PC-3 (cell line): ENCODE results near the gene NAA38. TPM values are rescaled to one million over a fixed set of nuclear protein-coding genes. Genes with fewer than 3 reads are reported as not detected.

Experiments
- ATAC-seq: fragments of 200-7000 bp; cut with Tn5 transposase; 2 replicates; pipeline ENCODE4 v1.9.1; 2020; ENCODE audit warnings: mild to moderate bottlenecking, moderate library complexity
- BruUV-seq: library from RNA; stranded (reverse); fragments of 400-500 nt; replicated peaks from 2 replicates; lab custom pipeline; 2021; lab: Mats Ljungman, UMichigan
- CTCF ChIA-PET: fragments of 300-600 bp; sonication (Branson Sonifier 250); formaldehyde crosslinking; loops from one replicate; lab custom pipeline; 2022; ENCODE audit warnings: antibody characterized with exemption; lab: Charles Lee
- POLR2A ChIA-PET: fragments of 300-600 bp; sonication (Branson Sonifier 250); formaldehyde crosslinking; loops from one replicate; lab custom pipeline; 2022; ENCODE audit warnings: antibody characterized with exemption; ENCODE audit not compliant: unreplicated experiment; lab: Charles Lee
- DNase-seq: peaks from one replicate; pipeline ENCODE4 v3.0.0-alpha.2; 2015
- H2AFZ ChIP-seq: fragments of 300-600 bp; sonication (generic); 2 replicates; pipeline ENCODE4 v1.6.0; 2016; ENCODE audit warnings: antibody characterized with exemption, low read length
- H3F3A ChIP-seq: fragments of 300-600 bp; sonication (generic); one replicate; pipeline ENCODE4 v1.6.0; 2017; ENCODE audit warnings: antibody characterized with exemption, low read length, control low read depth, mild to moderate bottlenecking; ENCODE audit not compliant: unreplicated experiment
- H3K27ac ChIP-seq: fragments of 300-600 bp; sonication (generic); 2 replicates; pipeline ENCODE4 v1.5.1; 2016; ENCODE audit warnings: mild to moderate bottlenecking, low read length
- H3K27me3 ChIP-seq: fragments of 300-600 bp; sonication (generic); 2 replicates; pipeline ENCODE4 v1.6.1; 2016; ENCODE audit warnings: low read length, mixed read lengths
- H3K36me3 ChIP-seq: fragments of 300-600 bp; sonication (generic); 2 replicates; pipeline ENCODE4 v1.6.1; 2016; ENCODE audit warnings: low read depth, mixed run types, low read length, mixed read lengths
- H3K4me1 ChIP-seq: fragments of 300-600 bp; sonication (generic); 2 replicates; pipeline ENCODE4 v1.5.1; 2016; ENCODE audit warnings: low read length; ENCODE audit not compliant: insufficient read depth
- H3K4me2 ChIP-seq: fragments of 300-600 bp; sonication (generic); 2 replicates; pipeline ENCODE4 v1.6.0; 2016; ENCODE audit warnings: low read length
- H3K4me3 ChIP-seq: fragments of 300-600 bp; sonication (generic); 2 replicates; pipeline ENCODE4 v1.5.1; 2016; ENCODE audit warnings: mild to moderate bottlenecking, low read length, mixed read lengths
- H3K79me2 ChIP-seq: fragments of 300-600 bp; sonication (generic); 2 replicates; pipeline ENCODE4 v1.6.1; 2017; ENCODE audit warnings: low read length, mixed read lengths
- H3K9ac ChIP-seq: fragments of 300-600 bp; sonication (generic); 2 replicates; pipeline ENCODE4 v1.6.0; 2016; ENCODE audit warnings: mild to moderate bottlenecking, low read length
- H3K9me2 ChIP-seq: fragments of 300-600 bp; sonication (generic); replicated peaks from 2 replicates; pipeline ENCODE4 v1.6.1; 2016; ENCODE audit warnings: mixed run types, low read length, mixed read lengths
- H3K9me3 ChIP-seq: fragments of 300-600 bp; sonication (generic); 2 replicates; pipeline ENCODE4 v1.6.1; 2016; ENCODE audit warnings: low read length, mixed read lengths
- H4K20me1 ChIP-seq: fragments of 300-600 bp; sonication (generic); 2 replicates; pipeline ENCODE4 v1.6.1; 2016; ENCODE audit warnings: low read length, mixed read lengths
- CTCF ChIP-seq: fragments of 300-600 bp; sonication (generic); conservative IDR thresholded peaks from 2 replicates; pipeline ENCODE4 v1.5.1; 2017; ENCODE audit warnings: antibody characterized with exemption, low read depth, mild to moderate bottlenecking, low read length
- EZH2 ChIP-seq: fragments of 300-600 bp; sonication (generic); IDR thresholded peaks from one replicate; pipeline ENCODE4 v1.6.1; 2017; ENCODE audit warnings: antibody characterized with exemption, mild to moderate bottlenecking, low read length; ENCODE audit not compliant: unreplicated experiment
- EZH2phosphoT487 ChIP-seq: fragments of 300-600 bp; sonication (generic); IDR thresholded peaks from 2 replicates; pipeline ENCODE4 v1.6.1; 2018; ENCODE audit warnings: mild to moderate bottlenecking, antibody characterized with exemption, low read length, borderline replicate concordance
- intact Hi-C: fragments of 100-400 bp; cut with micrococcal nuclease; formaldehyde crosslinking; loops from 2 replicates; pipeline ENCODE4 v1.9.0; 2023
- total RNA-seq: library from RNA; depleted of rRNA; stranded (reverse); fragments of >200 nt; gene quantifications from 2 replicates; pipeline ENCODE4 v1.2.3, GENCODE V29; 2014

NAA38 gene
- total RNA-seq, 1 experiment from 2014 or later = 403 TPM

DNA sequence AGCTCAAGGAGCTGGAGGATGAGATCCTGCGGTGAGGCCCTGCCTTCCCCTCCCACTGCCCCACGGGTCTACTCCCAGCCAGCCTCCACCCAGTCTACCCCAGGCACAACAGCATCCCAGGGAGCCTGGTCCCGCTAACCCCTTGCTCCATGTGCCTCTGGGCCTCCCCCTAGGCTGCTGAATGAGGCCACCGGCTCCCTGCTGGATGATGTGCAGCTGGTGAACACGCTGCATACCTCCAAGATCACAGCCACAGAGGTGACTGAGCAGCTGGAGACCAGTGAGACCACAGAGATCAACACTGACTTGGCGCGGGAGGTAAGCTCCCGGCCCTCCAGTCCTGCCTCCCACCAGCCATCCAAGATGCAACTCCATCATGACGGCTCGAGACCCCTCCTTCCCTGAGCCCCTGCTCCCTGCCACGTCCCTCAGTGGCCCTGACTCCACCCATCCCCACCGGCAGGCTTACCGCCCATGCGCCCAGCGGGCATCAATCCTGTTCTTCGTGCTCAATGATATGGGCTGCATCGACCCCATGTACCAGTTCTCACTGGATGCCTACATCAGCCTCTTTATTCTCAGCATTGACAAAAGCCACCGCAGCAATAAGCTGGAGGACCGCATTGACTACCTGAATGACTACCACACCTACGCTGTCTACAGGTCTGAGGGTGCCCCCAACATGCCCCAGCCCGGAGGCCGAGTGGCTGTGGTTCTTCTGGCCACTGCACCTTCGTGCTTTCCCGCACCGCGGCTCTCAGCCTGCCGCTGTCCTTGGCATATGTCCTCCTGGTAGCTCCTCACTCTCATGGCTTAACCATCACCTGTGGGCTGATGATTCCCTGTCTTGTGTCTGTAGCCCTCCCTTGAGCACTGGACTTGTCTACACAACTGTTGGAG, 38.4 kb downstream of the NAA38 start:
- ChIA-PET CTCF (interaction anchor here (0.6 kb wide), 1 partner anchor 26 kb away, joined by 5 read pairs; no protein-coding TSS in a partner anchor), POLR2A (no interaction called here)
- Histone ChIP-seq H3K4me1 (no peaks in the 10 kb centered on the region), H3K27ac (no peak overlapping the region), H2AFZ (no peak overlapping the region), H3F3A (no peaks in the 10 kb centered on the region), H3K4me2 (no peak overlapping the region), H3K36me3 (no peaks in the 10 kb centered on the region), H4K20me1 (no peaks in the 10 kb centered on the region), H3K9me2 (no peaks in the 10 kb centered on the region), H3K79me2 (no peaks in the 10 kb centered on the region), H3K27me3 (no peaks in the 10 kb centered on the region), H3K9ac (no peak overlapping the region), H3K9me3 (no peaks in the 10 kb centered on the region), H3K4me3 (no peak overlapping the region)
- no TSS peak for BruUV-seq
- no peak for DNase-seq
- TF ChIP-seq EZH2phosphoT487 (no peak), CTCF (no peak), EZH2 (no peak)
- no peak for ATAC-seq
- intact Hi-C loops = no loop called here

DNA sequence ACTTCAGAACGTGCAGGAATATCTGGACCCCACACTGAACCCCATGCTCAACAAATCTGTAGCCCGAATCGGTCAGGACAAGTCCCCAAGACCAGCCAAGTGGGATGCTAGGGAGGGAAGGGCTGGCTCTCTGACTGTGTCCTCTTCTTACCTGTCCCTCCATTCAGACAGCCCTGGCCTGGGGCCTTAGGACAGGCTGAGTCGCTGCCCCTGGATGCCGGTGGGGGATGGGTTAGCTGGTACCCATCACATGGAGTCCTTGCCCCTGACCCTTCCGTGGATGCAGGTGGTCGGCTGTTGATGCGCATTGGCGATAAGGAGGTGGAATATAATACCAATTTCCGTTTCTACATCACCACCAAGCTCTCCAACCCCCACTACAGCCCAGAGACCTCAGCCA, 39.3 kb downstream of the NAA38 start:
- intact Hi-C loops = no loop called here
- CTCF ChIA-PET = no interaction called here
- H2AFZ ChIP-seq = no peak overlapping the region

More for the DNA sequence above, 39.3 kb downstream of the NAA38 start:
- H3K9ac ChIP-seq = no peak overlapping the region
- POLR2A ChIA-PET = no interaction called here
- H3F3A ChIP-seq = no peaks in the 10 kb centered on the region
- no peak overlapping the region for H3K4me2 ChIP-seq
- no peak for ATAC-seq
- H3K27me3 ChIP-seq = no peaks in the 10 kb centered on the region
- no peaks in the 10 kb centered on the region for H3K9me3 ChIP-seq
- no peaks in the 10 kb centered on the region for H4K20me1 ChIP-seq
- H3K9me2 ChIP-seq = no peaks in the 10 kb centered on the region
- no peak for DNase-seq
- no peaks in the 10 kb centered on the region for H3K4me1 ChIP-seq
- H3K27ac ChIP-seq = no peak overlapping the region
- H3K79me2 ChIP-seq = no peaks in the 10 kb centered on the region
- no peak overlapping the region for H3K4me3 ChIP-seq
- no TSS peak for BruUV-seq
- TF ChIP-seq EZH2phosphoT487 (no peak), CTCF (no peak), EZH2 (no peak)
- H3K36me3 ChIP-seq = no peaks in the 10 kb centered on the region
